ENCODE results near the gene PTK6.
"Not testable (repeated sequence)": the region's sequence is repeated elsewhere in the genome, so short reads cannot be mapped to it uniquely, and the experiment has no call there.

PTK6 gene

DNA sequence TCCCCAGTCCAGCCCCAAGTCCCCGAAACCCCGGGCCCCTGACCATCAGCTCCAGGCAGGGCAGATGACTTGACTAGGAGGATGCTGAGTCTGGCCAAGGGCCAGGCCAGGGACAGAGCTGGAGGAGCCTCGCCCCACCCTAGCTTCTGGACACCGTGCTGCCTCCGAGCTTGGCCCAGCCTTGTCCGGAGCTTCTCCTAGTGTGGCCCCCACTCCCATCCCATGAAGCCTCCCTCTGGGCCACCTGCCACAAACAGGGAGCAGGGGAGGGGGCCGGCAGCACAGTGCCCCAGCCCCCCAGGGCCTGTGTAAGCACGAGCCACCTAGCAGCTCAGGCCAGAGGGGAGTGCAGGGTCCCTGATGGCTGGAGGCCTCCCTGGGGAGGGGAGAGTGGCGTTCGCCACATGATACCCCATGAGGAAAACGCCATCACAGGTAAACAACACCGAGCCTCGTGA lies 43.6 kb downstream of the PTK6 start:
- no peak for DNase-seq (ENCODE audit: low read depth)

DNA sequence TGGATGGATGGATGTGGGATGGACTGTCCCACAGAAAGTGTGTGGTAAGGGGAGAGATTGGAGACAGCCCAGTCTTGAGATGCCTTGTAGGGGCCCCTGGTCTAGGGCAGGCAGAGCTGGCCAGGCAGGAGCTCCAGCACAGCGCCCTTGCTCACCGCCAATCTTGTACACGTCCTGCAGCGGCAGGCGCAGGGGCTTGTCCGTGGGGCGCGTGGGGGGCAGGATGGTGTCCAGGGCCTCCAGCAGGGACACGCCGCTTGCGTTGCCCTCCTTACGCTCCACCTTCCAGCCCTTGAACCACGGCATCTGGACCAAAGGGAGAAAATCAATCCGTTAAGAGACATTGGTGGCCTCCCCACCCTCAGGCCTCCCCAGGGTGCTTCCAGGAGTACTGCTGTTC lies 44.2 kb downstream of the PTK6 start:
- no peak for DNase-seq (ENCODE audit: low read depth)

DNA sequence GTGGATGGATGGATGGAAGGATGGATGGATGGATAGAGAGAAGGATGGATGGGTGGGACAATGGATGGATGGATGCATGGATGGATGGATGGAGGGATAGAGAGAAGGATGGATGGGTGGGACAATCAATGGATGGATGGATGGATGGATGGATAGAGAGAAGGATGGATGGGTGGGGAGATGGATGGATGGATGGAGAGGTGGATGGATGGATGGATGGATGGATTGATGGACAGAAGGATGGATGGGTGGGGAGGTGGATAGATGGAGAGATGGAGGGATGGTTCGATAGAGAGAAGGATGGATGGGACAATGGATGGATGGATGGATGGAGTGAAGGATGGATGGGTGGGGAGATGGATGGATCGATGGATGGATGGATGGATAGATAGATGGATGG lies 44.7 kb downstream of the PTK6 start:
- DNase-seq (ENCODE audit: low read depth): no peak

DNA sequence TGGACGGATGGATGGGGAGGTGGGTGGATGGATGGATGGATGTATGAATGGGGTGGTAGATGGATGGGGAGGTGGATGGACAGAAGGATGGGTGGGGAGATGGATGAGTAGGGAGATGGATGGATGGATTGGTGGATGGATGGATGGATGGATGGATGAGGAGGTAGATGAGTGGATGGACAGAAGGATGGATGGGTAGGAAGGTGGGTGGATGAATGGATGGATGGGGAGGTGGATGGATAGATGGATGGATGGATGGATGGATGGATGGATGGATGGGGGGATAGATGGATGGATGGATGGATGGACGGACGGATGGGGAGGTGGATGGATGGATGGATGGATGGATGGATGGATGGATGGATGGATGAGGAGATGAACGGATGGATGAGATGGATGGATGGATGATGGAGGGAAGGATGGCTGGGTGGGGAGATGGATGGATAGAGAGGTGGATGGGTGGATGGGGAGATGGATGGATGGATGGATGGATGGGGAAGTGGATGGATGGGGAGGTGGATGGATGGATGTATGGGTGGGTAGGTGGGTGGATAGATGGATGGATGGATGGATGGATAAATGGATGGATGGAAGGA lies 45.4 kb downstream of the PTK6 start:
- no peak for DNase-seq (ENCODE audit: low read depth)

DNA sequence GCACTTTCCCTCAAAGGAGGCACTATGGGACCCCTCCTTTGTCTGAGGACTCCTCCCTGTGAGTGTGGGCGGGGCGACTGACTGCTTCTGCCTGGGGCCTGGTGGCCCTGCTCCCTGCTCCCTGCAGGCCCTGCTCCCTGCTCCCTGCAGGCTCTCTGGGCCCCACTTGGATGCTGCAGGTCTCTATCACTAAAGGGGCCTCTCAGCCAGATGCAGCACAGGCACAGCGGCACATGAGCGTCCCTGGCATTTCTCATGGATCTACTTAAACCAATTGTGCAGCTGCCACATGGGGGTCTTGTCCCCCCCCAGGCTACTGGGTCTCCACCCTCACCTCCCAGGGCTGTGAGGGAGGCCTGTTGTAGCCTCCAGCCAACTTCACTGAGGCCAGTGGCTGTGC lies 46.1 kb downstream of the PTK6 start:
- DNase-seq (ENCODE audit: low read depth): no peak

DNA sequence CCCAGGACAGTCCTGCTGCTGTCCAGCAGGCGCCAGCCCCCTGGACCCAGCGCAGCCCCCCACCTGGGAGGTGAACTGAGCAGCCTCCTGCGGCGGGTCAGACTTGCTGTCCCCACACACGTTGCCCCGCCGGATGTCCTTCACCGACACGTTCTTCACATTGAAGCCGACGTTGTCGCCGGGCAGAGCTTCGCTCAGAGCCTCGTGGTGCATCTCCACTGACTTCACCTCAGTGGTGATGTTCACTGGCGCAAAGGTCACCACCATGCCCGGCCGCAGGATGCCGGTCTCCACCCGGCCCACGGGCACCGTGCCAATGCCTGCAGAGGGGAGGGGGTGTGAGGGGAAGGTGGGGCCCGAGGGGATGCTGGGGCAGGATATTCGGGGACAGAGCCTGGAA lies 46.8 kb downstream of the PTK6 start:
- no peak for DNase-seq (ENCODE audit: low read depth)

DNA sequence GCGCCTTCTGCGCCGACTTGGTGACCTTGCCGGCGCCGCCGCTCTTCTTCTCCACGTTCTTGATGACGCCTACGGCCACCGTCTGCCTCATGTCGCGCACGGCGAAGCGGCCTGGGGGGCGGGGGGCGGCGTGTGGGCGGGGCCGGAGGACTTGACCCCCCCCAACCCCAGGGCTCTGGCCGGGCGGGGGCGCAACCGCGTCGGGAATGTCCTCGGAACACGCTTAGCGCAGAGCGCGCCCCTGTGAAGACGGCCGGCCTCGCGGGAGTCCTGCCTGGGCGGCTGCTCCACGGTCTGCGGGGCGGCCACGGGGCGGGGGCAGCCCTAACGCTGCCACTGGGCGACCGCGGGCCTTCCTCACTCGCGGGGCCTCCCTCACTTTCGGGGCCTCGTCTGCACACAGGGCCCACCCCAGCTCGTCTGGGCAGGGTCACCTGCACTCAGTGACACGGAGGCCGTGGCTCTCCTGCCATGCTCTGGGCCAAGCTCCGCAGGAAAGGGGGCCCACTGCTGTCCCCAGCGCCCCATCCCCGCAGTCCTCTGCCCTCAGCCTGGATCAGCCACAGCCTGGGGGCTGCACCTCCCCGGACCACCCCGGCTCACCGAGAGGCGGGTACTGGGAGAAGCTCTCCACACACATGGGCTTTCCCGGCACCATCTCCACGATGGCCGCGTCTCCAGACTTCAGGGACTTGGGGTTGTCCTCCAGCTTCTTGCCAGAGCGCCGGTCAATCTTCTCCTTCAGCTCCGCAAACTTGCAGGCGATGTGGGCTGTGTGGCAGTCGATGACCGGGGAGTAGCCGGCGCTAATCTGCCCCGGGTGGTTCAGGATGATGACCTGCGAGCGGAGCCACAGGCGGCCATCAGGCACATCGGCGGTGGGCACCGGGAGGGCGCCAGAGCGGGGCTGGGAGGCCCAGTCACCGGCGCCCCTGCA lies 48.6 kb downstream of the PTK6 start:
- no peak for DNase-seq (ENCODE audit: low read depth)

DNA sequence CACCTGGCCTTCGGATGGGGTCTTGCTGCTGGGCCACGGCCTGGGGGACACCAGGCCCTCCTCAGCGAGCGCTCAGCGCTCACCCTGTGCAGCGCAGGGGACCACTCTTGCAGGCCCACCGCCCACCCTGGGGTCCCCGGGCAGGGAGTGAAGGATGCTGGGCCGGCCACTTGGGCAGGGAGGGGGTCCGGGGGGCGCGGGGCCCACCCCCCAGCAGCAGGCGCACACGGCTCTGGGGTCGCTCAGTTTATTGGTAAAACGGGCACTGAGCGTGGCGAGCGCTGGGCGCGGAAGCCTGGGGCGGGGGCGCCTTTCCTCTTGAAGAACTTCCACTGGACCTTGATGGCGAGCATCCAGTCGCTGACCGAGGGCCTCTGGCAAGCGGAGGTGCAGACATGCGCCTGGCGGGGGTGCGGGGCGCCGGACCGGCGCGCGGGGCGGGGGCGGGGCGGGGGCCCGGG lies 49.4 kb downstream of the PTK6 start:
- DNase-seq (ENCODE audit: low read depth): no peak

DNA sequence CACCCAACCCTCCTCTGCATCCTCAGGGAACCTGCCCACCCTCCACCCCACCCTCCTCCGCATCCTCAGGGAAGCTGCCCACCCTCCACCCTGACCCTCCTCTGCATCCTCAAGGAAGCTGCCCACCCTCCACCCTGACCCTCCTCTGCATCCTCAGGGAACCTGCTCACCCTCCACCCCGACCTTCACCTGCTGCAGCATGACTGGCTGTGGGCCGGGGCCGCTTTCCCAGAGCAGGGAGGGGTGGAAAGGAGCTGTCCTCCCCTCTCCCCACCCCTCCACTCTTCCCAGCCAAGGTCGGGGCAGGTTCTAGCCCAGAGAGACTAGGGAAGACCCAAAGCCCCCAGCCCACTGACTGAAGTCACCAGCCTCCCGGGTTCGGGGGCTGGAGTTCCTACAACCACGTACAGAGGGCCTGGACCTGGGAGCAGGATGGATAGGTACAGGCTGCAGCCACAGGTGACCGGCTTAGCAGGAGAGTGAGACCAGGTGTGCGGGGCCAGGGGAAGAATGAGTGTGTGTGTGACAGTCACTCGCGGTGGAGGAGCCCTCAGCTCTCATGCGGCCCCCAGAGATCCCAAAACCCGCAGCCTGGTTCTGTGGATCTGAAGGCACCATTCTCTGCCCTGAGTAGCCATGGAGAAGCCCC lies 49.9 kb downstream of the PTK6 start:
- DNase-seq (ENCODE audit: low read depth): no peak

DNA sequence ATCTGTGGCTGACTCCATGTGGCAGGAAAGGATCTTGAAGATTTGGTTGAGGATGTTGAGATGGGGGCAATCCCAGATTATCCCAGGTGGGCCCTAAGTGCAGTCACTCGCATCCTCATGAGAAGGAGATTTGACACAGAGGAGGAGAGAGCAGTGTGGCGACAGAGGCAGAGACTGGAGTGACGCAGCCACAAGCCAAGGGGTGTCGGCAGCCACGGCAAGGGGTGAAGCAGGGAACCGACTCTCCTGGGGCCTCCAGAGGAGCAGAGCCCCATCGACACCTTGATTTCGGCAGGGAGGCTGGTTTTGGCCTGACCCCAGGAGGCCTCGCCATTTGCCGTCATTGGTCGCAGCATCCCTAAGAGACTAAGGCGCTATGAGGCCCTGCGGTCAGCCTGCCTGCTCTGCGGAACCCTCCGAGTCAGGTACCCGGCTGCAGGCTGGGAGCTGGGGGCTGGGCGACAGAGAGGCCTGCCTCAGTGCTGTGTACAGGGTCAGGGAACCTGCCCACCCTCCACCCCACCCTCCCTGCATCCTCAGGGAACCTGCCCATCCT lies 50.8 kb downstream of the PTK6 start:
- DNase-seq (ENCODE audit: low read depth): no peak

DNA sequence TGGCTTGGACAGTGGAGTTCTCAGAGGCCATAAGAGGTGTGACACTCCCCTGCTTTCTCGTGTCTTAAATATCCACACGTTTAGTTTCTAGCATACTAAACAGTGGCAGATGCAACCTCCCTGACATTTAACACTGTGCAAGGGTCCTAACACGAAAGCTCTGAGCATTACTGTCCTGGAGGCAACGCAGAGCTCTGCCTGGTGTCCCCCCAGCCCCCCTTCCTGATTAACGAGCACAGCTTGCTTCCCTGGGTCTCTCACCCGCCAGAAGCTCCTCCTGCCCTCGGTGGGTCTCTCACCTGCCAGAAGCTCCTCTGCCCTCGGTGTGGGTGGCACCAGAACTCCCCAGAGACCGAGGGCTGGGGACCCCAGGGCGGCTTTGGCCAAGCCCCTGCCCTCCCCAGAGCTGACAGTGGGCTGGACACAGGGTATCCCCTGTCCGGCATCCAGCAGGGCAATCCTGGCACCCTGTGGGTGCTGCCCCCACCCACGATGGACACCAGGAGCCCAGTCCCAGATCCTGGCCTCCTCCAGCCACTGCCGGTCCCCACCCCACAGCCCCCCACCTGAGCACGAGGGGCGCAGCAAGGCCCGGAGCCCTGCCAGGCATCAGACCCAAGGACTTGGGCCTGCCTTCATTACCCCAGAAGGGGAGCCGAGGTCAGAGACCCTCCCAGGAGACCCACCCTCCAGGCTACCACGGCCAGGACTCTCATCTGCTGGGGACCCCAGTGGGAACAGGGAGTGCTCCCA lies 52.3 kb downstream of the PTK6 start:
- no peak for DNase-seq (ENCODE audit: low read depth)

DNA sequence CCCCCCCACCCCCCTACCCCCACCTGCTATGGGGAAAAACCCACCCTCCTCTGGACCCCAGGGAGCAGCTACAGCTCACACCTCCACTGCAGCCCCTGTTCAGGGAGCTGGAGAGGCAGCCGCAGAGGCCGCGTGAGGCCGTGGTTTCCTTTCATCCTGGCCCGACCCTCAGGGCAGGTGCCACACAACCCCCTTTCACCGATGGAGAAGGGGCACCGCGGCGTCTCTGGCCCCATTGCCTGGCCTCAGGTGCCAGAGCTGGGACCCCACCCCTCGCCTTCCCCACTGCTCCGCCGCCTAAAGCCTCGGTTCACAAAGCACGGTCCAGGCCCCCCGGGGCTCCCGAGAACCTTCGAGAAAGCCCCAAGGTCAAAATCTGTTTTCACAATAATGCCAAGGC lies 52.9 kb downstream of the PTK6 start:
- DNase-seq (ENCODE audit: low read depth): no peak

DNA sequence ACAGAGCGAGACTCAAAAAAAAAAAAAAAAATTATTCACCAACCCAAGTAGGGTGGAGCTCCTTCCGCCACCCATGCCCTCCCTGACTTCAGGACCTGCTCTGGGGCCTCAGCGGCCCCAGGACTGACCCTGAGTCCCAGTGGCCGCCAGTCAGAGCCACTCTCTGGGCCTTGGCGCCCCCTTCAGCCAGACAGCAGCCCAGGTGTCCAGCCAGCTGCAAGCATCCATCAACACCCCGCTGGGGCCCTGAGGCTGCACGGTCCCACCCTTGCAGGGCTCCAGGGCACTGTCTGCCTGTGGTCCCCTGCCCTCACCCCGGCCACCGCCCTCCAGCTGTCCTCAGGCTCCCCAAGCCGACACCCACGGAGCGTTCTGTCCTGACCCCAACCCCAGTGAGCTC lies 53.3 kb downstream of the PTK6 start:
- no peak for DNase-seq (ENCODE audit: low read depth)

DNA sequence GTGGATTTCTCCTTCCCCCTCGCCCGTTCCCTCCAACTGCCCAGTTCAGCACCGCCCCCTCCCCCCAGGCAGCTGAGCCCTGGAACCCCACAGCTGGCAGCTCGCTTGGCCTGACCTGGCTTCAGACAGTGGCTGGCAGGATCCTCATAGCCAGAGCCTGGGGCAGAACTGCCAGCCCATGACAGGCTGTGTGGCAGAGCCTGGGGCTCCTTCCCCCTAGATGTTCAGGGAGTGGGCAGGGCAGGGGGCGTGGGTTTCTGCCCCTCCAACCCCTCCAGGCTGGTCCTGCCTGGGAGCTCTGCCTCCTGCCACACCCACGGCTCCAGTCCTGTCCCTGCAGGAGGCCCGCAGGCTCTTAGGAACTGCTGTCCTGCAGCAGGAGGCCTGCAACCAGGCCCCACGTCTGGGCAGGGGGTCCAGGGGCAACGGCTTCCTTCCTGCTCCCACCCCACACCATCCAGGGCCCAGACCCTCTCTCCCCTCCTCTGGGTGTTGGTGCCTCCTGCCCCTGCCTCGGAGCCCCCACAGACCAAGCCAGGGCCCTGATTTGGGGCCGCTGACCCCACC lies 55.1 kb downstream of the PTK6 start:
- no peak for DNase-seq (ENCODE audit: low read depth)

DNA sequence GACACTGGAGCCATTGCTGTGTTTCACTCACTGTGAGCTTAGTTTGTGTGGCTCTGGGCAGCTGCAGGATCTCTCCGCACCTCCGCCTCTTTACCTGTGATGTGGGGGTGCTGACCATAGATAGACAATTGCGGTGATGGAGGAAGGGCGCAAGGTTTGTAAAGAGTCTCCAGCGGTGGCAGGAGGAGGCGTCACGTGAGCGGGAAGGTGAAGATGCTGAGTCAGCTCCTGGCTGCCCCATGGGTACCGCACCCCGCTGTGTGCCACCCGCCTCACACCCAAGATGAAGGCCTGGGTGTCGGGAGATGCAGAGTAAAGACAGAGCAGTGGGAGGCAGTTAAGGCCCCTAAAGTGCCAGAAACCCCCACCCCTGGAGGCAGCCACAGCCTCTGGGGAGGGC lies 55.7 kb downstream of the PTK6 start:
- DNase-seq (ENCODE audit: low read depth): no peak

DNA sequence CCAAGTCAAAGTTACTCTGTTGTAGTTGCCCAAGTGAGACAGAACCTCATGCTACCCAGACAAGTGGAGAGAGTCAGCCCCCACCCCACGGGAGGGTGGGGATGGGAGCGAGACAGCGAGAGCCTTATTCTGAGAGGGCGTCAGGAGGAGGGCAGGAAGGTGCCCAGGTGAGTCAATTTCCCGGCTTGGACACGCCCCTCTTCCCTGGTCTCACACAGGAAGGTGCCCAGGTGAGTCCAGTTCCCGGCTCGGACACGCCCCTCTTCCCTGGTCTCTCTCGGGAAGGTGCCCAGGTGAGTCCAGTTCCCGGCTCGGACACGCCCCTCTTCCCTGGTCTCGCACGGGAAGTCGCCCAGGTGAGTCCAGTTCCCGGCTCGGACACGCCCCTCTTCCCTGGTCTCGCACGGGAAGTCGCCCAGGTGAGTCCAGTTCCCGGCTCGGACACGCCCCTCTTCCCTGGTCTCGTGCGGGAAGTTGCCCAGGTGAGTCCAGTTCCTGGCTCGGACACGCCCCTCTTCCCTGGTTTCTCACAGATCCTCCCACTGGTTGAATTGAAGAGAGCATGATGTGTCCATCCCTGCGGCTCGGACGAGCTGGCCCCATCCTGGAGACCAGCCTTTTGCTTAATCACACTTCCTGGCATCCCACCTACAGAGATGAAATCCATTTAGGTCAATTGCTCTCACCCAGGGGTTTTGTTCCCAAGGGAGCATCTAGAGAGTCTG lies 57.3 kb downstream of the PTK6 start:
- not testable (repeated sequence) for DNase-seq (ENCODE audit: low read depth)

DNA sequence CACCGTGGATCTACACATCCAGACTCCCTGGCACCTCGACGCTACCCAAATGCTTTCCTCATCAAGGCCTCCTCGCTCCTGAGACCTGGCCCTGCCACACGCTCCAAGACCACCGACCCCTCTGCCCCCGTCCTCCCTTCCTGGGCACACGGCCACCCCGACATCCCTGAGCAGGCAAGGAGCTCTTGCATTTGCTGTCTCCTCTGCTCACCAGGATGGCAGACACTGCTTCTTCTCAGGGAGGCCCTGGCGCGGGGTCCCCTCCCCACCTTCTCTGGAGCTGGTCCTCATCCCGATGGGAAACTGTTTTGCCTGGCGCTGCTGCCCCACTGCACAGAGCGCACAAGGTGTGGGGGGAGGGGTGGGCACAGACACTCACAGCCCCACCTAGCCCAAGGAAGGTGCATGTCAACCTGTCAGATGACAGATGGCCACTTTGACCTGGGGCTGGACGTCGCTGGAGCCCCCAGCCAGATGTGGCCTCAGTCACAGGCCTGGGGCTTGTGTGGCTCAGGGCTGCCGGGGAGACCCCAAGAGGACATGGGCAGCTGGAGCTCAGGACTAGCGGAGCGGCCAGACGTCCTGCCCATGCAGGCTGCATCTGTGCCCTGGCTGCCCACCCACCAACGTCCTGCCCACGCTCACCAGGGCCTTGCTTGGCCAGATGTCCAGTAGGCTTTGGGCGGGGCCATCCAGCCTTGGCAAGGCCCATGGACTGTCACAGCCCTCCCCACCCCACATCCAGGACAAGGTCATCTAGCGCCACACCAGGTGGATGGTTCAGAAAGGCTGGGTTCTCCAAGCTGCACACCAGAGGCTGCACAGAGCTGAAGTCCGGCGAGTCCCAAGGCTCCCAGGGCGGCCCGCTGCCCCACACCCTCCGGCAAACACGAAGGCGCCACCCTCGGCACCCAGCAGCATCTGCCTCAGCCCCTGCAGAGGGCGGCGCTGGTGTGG lies 58.6 kb downstream of the PTK6 start:
- no peak for DNase-seq (ENCODE audit: low read depth)

Measured in CMK (cell line).